Loucy (cell line): ENCODE measurements around the gene NEURL4.

ENCODE experiments used
- H2AFZ ChIP-seq: fragments of 200-600 bp; sonication (generic); 2 replicates; pipeline ENCODE4 v1.6.0; 2016; ENCODE audit warnings: antibody characterized with exemption, mild to moderate bottlenecking, low read length, moderate library complexity
- H3F3A ChIP-seq: fragments of 200-600 bp; 2 replicates; pipeline ENCODE4 v1.6.0; 2016; ENCODE audit warnings: antibody characterized with exemption, low read depth, mild to moderate bottlenecking
- H3K27me3 ChIP-seq: fragments of 200-600 bp; sonication (generic); 2 replicates; pipeline ENCODE4 v1.6.1; 2014; ENCODE audit warnings: low read length, mild to moderate bottlenecking; ENCODE audit not compliant: insufficient read depth, poor library complexity, severe bottlenecking
- H3K36me3 ChIP-seq: fragments of 200-600 bp; sonication (generic); 2 replicates; pipeline ENCODE4 v1.6.1; 2016; ENCODE audit warnings: low read length; ENCODE audit not compliant: insufficient read depth
- H3K4me1 ChIP-seq: fragments of 200-600 bp; sonication (generic); 2 replicates; pipeline ENCODE4 v1.5.1; 2014; ENCODE audit warnings: low read length, mild to moderate bottlenecking; ENCODE audit not compliant: insufficient read depth, poor library complexity, severe bottlenecking
- H3K4me2 ChIP-seq: fragments of 200-600 bp; sonication (generic); 2 replicates; pipeline ENCODE4 v1.6.0; 2014; ENCODE audit warnings: antibody characterized with exemption, low read length, low read depth, mild to moderate bottlenecking; ENCODE audit not compliant: poor library complexity, severe bottlenecking
- H3K4me3 ChIP-seq: fragments of 200-600 bp; sonication (generic); 2 replicates; pipeline ENCODE4 v1.5.1; 2014; ENCODE audit warnings: low read length, mild to moderate bottlenecking, mixed read lengths; ENCODE audit not compliant: poor library complexity, severe bottlenecking
- H3K79me2 ChIP-seq: fragments of 200-600 bp; sonication (generic); 2 replicates; pipeline ENCODE4 v1.6.1; 2014; ENCODE audit warnings: low read length; ENCODE audit not compliant: insufficient read depth
- H3K9ac ChIP-seq: fragments of 200-600 bp; sonication (generic); 2 replicates; pipeline ENCODE4 v1.6.0; 2014; ENCODE audit warnings: mild to moderate bottlenecking, low read depth, low read length, moderate library complexity; ENCODE audit not compliant: poor library complexity, severe bottlenecking
- H3K9me2 ChIP-seq: fragments of 200-600 bp; sonication (generic); replicated peaks from 2 replicates; pipeline ENCODE4 v1.6.1; 2016; ENCODE audit warnings: low read depth, low read length, mixed read lengths
- H3K9me3 ChIP-seq: fragments of 200-600 bp; sonication (generic); 2 replicates; pipeline ENCODE4 v1.6.1; 2014; ENCODE audit warnings: mild to moderate bottlenecking, antibody characterized with exemption, low read length, low read depth; ENCODE audit not compliant: insufficient read depth
- H4K20me1 ChIP-seq: fragments of 200-600 bp; sonication (generic); 2 replicates; pipeline ENCODE4 v1.6.0; 2014; ENCODE audit warnings: antibody characterized with exemption, low read length, mild to moderate bottlenecking; ENCODE audit not compliant: insufficient read depth, poor library complexity, severe bottlenecking
- EZH2phosphoT487 ChIP-seq: fragments of 200-600 bp; IDR thresholded peaks from 2 replicates; pipeline ENCODE4 v1.6.1; 2018; ENCODE audit warnings: antibody characterized with exemption, mild to moderate bottlenecking, moderate library complexity, borderline replicate concordance
- TF ChIP-seq, protein P1 (sequence below): fragments of 200-600 bp; sonication (generic); conservative IDR thresholded peaks from 2 replicates; pipeline ENCODE4 v1.5.1; 2014; ENCODE audit warnings: mild to moderate bottlenecking, antibody characterized with exemption, low read length

The NEURL4 gene

GRCh38 chr17:7355053-7355452, 25.9 kb upstream of the NEURL4 start, which contains the start of gene TMEM95:
TSS of gene TMEM95 (plus strand) at chr17:7355156. CDS start at chr17:7355205, 49 bp downstream.
- peaks cover 3% of the 10 kb centered on the region; the same call in 1 of the 2 replicates for H3K36me3 ChIP-seq
- H4K20me1 ChIP-seq = no peaks in the 10 kb centered on the region
- H3K27me3 ChIP-seq = no peaks in the 10 kb centered on the region
- H3K9me3 ChIP-seq = no peaks in the 10 kb centered on the region
- TF ChIP-seq, protein P1, sequence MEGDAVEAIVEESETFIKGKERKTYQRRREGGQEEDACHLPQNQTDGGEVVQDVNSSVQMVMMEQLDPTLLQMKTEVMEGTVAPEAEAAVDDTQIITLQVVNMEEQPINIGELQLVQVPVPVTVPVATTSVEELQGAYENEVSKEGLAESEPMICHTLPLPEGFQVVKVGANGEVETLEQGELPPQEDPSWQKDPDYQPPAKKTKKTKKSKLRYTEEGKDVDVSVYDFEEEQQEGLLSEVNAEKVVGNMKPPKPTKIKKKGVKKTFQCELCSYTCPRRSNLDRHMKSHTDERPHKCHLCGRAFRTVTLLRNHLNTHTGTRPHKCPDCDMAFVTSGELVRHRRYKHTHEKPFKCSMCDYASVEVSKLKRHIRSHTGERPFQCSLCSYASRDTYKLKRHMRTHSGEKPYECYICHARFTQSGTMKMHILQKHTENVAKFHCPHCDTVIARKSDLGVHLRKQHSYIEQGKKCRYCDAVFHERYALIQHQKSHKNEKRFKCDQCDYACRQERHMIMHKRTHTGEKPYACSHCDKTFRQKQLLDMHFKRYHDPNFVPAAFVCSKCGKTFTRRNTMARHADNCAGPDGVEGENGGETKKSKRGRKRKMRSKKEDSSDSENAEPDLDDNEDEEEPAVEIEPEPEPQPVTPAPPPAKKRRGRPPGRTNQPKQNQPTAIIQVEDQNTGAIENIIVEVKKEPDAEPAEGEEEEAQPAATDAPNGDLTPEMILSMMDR = no peak
- TF ChIP-seq EZH2phosphoT487 = no peak
- no peak within 1 kb of the TSS for H3K4me3 ChIP-seq
- H3K4me2 ChIP-seq = no peak within 1 kb of the TSS
- H3F3A ChIP-seq = no peaks in the 10 kb centered on the region
- no peaks in the 10 kb centered on the region for H3K9me2 ChIP-seq
- H3K79me2 ChIP-seq = no peaks in the 10 kb centered on the region
- H3K4me1 ChIP-seq = no peaks in the 10 kb centered on the region
- no peak within 1 kb of the TSS for H2AFZ ChIP-seq
- no peak within 1 kb of the TSS for H3K9ac ChIP-seq

DNA sequence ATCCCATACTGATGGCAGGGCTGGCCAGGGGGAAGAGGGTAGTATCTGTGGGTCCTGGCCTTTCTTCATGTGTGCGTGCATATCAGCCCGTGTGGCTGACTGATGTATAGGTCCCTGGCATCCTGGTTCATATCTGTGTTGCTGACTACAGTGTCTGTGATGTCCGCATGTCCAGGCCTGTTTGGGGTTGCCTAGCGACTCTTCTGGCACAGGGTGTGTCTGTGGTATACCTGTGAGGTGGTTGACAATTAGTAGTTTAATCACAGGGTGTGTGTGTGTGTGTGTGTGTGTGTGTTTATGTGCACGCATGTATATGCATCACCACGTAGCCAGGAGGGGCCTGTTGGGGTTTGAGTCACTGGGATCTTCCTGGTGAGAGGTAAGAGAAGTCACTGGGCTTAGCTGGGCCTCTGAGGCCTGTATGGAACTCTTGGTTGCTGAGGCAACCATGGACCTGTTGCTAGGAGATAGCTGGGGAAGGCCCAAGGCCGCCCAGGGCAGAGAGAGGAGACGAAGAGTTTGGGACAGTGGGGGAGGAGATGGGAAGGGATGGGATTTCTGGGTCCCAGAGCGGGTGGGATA, 25.2 kb upstream of the NEURL4 start:
- no peaks in the 10 kb centered on the region for H3K9me2 ChIP-seq
- no peak for TF ChIP-seq EZH2phosphoT487
- TF ChIP-seq, protein P1 = no peak
- H3K36me3 ChIP-seq = peaks cover 3% of the 10 kb centered on the region; the same call in 1 of the 2 replicates
- H3K4me1 ChIP-seq = no peaks in the 10 kb centered on the region
- H4K20me1 ChIP-seq = no peaks in the 10 kb centered on the region
- no peak overlapping the region for H3K4me3 ChIP-seq
- H3F3A ChIP-seq = no peaks in the 10 kb centered on the region
- H3K27me3 ChIP-seq = no peaks in the 10 kb centered on the region
- no peaks in the 10 kb centered on the region for H3K9me3 ChIP-seq
- H3K9ac ChIP-seq = no peak overlapping the region
- no peak overlapping the region for H3K4me2 ChIP-seq
- H2AFZ ChIP-seq = no peak overlapping the region
- H3K79me2 ChIP-seq = no peaks in the 10 kb centered on the region

- Histone ChIP-seq H3K27me3 (no peaks in the 10 kb centered on the region), H3K4me2 (no peak overlapping the region), H3K9ac (no peak overlapping the region), H3K9me3 (no peaks in the 10 kb centered on the region), H3K36me3 (peaks cover 3% of the 10 kb centered on the region; the same call in 1 of the 2 replicates), H3F3A (no peaks in the 10 kb centered on the region), H4K20me1 (no peaks in the 10 kb centered on the region), H3K4me1 (no peaks in the 10 kb centered on the region), H3K79me2 (no peaks in the 10 kb centered on the region), H3K9me2 (no peaks in the 10 kb centered on the region), H3K4me3 (no peak overlapping the region), H2AFZ (no peak overlapping the region)
- TF ChIP-seq EZH2phosphoT487 = no peak
- TF ChIP-seq, protein P1 = no peak
Measured at GRCh38 chr17:7352910-7353635, 23.9 kb upstream of the NEURL4 start.
